CD4-positive, alpha-beta T cell treated with Interleukin-17A for 1 hour (primary cell): Measurements from ENCODE around the gene RRN3.
"Not testable (repeated sequence)": the region's sequence is repeated elsewhere in the genome, so short reads cannot be mapped to it uniquely, and the experiment has no call there.

Experiments used
- DNase-seq: peaks from one replicate; pipeline ENCODE4 v3.0.0-alpha.2; 2020

RRN3 gene

DNA sequence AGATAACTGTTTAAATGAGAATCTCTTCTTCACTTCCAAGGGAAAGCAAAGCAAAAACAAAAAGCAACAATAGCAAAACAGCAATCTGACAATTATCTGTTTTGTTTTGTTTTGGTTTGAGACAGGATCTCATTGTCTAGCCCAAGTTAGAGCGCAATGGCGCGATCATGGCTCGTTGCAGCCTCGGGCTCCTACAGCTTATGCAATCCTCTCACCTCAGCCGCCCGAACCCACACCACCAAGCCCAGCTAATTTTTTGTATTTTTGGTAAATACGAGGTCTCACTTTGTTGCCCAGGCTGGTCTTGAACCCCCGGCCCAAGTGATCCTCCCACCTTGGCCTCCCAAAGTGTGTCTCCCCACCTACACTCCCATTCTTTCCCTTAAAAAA, 2.5 kb upstream of the RRN3 start:
- DNase-seq: not testable (repeated sequence)

DNA sequence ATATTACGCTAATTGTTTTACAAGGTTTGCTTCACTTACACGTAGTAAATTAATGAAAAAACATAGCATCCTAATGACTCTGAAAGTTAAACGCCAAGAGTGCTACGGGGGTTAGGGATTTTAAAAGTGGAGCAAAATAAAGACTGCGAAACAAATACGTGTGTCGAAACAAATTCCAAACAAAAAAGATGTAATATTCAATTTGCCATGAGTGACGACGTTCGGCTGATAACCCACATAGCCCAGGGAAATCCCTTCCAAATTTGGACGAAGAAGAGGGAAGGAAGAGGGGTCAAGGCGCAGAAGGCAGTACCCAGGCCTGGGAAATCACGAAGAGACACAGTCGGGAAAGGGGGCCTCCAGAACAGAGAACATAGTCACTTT, 509 bp downstream of the RRN3 start:
- DNase-seq: not testable (repeated sequence)

DNA sequence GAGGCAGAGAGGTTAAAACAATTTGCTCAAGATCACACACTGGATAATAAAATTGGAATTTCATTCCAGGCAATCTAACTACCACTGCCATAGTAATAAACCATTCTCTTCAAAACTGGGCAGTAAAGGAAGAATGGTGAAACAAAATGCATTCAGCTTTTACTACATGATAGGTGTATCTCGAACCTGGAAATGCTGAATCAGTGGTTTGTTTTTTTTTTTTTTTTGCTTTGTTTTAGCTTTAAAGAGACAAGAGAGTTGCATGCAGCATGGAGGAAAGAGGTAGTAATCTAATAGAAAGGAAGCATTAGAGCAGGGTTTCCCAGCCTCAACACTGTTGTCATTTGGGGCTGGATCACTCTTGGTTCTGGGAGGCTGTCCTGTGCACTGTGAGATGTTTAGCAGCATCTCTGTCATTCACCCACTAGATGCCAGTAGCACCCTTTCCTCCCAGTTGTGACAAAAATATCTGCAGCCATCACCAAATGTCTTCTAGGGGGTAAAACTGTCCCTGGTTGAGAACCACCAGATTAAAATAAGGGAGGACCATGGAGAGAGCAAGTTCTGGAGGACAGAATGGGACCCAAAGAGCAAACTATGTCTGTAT, 3.3 kb downstream of the RRN3 start:
- DNase-seq: not testable (repeated sequence)

DNA sequence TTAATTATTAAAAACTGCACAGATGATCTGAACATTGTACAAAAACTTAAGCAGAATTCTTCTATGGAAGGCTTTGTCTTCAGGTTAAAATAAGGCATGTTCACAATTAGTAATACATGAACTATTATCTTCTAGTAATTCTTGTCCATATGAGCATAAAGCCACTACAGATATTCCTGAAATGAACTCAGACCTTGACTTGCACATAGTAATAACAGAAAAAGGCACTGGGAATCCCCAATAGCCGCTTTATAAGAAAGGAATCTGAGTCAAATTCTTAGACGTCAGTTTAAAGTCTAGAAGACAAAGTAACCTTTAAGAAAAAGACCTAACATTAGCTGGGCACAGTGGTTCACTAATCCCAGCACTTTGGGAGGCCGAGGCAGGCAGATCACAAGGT, 11.3 kb downstream of the RRN3 start:
- not testable (repeated sequence) for DNase-seq

DNA sequence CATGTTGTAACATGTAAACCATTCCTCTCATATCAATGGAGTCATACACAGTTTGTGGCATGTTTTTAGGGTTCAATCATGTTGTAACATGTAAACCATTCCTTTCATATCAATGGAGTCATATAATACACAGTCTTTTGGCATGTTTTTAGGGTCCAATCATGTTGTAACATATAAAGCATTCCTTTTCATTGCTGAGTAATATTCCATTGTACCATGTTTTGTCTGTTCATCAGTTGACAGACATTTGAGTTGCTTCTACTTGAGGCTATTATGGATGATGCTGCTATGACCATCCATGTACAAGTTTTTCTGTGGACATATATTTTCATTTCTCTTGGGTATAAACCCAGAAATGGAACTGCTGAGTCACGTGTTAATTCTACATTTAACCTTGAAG, 13.2 kb downstream of the RRN3 start:
- DNase-seq: not testable (repeated sequence)

DNA sequence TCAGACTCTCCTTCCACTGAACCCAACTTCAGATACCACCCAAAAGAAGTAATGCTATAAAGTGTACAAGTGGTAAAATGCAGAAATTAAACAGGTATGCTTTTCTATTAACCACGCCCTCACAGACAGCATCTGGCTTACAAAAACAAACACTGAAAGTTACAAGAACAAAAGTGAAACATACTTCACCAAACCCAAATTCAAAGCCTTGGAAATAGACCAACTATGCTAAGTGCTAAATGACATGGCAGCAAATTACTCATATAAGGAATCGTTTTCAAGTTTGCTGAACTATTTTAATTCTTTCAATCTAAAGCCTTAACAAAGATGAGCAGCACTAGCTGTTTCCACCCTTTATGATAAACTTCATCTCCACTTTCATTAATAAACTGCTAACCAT, 17.9 kb downstream of the RRN3 start:
- not testable (repeated sequence) for DNase-seq

DNA sequence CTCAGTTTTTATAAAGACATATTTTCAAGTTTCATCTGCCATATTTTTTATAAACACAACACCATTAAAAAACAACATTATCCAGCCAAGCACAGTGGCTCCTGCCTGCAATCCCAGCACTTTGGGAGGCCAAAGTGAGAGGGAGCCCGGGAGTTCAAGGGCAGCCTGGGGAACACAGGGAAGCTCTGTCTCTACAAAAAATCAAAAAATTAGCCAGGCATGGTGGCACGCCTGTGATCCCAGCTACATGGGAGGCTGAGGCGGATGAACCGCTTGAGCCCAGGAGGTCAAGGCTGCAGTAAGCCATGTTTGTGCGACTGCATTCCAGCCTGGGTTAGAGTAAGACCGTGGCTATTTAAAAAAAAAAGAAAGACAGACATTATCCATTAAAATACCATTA, 21.0 kb downstream of the RRN3 start:
- no peak for DNase-seq

DNA sequence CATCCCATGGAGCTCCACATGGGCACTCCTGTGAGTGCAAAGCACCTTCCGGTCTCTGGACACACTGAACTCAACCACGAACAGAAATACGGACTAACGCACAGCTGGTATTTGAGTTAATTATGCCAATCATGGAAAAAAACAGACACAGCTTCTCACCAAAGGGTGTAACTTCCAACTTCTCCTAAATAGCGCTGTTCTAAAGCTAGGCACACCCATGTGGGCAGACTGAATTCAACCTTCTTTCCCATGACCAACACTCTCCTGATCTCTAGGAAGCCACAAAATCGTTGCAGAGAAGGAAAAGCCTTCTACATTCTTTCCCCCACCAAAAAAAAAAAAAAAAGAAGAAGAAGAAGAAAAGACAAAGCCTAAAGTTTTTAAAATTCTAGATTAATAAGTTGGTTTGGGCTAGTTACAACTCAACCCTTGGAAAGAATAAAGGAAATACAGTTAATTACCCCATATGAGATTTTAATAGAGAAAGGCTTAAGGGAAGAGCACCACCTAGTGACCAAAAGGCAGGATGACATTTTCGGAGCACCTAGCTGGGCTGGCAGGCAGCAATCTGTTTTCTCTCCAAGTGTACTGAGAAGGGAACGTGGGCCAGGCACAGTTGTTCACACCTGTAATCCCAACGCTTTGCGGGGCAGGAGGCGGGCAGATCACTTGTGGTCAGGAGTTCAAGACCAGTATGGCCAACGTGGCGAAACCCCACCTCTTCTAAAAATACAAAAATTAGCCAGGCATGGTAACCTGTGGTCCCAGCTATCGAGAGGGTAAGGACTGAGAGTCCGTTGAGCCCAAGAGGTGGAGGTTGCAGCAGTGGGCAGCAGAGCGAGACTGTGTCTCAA, 21.9 kb downstream of the RRN3 start:
- DNase-seq: not testable (repeated sequence)

DNA sequence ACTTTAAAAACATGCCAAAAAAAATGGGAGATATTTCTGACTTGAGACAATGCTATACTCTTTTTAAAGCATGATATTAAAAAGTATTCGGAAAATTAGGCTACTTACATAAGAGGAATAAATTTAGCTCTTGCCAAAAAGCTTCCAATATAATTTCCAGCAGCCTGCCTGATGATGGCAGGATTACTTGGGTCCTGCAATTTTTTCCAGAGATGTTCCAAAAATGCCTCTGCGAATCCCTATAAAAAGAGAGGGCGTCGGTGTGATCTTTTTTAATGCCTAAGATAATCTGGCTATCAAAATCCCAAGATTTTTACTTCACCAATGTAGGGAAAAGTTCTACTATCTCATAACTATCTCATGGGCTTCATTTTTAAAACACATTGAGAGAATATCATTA, 23.1 kb downstream of the RRN3 start:
- not testable (repeated sequence) for DNase-seq

DNA sequence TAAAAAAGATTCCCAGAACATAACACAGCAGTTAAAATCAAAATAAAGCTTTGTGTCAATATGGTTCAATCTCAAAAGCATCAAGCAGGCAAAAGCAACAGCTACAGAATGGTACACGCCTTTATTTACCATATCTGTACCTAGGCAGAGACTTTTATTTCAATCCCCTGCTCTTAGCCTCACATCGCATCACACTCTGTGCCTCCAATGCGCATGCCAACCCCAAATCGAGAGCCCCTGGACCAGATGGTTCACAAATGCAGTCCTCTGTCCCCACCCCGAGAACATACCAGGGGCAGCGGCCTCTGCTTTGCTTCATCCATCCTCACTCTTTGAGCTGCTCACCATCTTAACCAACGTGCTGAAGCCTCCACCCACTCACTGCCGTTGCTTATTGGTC, 27.4 kb downstream of the RRN3 start:
- DNase-seq: not testable (repeated sequence)

DNA sequence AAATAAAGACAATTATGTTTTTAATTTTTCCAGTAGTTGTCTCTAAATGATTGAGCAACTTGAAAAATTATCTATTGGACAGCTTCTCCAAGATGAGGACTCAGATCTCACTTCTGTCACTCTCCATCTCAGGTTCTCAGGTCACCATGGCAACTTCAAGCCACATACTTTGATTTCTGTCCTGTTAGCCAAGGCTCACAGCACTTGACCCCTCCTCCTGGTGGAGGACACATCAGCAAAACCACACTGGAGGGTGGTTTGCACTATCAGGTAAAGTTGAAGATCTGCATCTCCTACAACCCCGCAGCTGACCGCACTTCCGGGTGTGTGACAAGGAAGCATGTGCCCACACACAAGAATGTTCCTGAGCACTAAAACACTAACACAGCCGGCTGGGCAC, 28.1 kb downstream of the RRN3 start:
- not testable (repeated sequence) for DNase-seq

DNA sequence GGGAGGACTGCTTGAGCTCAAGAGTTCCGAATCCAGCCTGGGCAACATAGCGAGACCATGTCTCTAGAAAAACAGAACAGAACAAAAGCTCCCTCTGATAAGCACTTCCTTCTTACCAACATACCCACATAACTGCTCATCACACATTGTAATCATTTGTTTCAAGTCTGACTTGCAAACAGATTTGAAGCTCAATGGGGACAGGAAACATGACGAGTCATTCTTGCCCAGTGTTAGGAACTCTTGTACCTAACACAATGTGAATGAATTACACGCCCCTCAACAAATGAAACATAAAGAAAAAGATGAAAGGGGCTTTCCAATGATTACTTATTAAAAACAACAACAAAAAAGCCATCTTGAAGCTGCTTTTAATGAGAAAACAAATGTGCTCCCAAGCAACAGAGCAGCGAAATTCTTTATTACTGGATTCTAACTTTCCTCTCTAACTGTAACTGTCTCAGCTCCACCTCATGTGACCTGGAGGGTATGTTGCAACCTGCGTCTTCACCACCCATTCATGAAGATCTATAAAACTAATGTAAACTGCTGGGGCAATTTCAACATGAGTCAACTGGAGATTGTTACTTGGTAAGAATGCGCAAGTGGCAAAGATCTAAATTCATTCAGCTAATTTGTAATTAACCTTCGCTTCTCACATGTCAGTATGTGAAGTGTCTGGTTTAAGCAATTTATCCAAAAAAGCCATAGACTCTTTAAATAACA, 31.8 kb downstream of the RRN3 start:
- not testable (repeated sequence) for DNase-seq

DNA sequence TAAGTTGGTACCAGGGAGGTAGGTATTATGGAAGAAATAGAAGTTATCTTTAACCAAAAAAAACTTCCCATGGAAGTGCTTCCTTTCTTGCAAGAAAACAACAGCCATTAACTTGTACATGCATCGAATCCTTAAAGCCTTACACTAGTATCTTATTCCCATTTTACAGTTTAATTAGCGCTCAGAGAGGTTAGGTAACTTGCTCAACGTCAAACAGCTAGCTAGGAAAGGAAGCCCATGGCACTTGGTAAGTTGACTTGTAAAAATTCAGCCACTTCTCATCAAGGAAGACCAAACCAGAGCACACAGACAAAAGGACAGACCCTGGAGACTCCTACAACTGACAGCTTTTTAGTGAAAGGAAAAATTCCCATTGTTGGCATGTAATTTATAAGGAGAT, 34.7 kb downstream of the RRN3 start:
- DNase-seq: no peak

DNA sequence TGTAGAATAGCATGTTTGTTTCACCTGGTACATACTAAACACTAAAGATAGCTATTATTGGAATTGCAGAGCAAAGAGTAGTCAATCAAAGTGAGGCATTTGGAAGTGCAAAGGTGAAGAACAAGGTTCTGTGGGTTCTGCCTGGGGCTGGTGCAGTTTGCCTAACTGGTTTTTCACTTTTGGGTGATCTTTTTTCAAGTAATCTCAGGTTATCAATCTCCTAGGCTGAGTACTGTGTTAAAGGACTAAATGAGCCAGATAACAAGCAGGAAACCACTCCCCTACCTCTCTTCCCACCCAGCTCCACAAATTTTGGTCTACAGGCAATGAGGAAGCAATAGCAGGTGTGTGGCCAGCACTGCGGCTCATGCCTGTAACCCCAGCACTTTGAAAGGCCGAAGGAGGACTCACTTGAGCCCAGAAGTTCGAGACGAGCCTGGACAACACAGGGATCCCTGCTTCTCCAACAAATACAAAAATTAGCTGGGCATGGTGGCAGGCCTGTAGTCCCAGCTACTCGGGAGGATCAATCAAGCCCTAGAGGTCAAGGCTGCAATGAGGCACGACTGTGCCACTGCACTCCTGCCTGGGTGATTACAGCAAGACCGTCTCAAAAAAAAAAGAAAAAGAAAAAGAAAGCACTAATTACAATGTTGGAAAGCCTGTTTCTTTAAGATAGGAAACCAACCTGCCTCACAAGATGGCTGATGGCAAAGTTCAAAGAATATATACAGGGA, 36.2 kb downstream of the RRN3 start:
- no peak for DNase-seq

DNA sequence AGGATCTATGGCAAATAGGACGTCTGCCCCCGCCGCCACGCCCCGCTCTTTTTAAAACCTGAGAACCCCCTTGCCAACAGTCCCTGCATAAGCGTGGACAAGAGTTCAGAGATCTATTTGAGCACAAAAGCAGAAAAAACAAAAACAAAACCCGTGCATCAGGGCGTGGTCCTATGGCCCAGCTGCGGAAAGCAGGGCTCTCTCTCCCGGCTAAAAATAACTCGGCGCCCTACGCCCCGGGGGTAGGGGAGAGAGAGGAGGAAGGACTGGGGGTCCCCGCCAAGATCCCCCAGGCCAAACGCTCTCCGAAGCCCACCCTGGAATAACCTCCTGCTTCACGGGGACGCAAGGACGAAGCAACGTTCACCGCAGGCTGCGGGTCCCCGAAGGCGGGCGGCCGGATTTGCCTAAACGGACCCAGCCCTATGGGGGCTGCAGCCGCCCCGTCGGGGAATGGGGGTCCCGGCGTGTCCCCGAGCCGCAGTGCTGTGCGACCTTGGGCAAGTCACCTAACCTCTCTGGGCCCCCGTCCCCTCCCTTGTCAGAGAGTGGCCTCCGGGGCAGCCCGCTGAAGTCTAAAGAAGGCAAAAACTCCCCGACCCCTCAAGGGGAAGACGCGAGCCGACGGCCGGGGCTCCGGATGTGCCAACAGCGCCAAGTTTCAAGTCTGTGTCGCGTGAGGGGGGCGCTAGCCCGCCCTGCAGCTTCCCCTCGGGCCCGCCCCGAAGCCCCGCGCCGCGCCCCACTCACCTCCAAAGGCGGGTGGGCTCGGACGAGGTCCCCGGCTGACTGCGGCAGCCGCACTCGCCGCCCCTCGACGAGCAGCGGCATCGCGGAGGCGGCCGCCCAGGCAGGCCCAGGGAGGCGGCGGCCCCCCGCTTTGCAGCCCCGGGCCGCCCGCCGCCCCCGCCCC, 38.7 kb downstream of the RRN3 start:
- DNase-seq: no peak

DNA sequence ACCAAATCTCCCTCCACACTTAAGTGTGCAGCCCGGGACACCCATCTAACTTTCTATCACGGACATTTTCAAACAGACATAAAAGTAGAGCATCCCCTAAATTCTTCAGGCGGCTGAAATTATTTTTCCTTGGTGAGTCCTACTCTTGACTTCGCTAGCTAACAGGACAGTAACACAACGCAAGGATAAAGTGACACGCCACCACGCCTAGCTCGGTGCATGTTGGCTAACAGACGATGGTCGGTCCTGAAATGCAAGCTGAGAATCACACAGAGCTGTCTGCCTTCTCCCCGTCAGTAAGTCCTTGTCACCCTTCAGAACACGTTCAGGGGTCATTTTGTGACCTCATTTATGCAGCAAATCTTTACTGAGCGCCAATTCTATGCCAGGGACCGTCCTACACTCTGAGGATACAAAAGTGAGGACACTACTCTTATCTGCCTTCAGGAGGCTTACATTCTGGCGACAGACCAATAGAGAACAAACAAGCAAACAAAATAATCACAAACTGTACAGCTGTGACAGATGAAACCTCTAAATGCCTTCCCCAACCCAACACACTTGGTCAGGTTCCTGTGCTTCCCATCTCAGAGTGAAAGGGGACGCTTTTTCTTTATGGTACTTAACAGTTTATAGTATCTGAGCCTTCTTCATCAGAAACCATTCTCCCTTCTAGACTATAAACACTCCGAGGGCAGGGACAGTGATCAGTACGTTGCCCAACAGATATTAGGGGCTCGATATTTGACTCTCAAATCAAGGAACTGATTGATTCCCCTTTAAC, 39.5 kb downstream of the RRN3 start:
- no peak for DNase-seq

DNA sequence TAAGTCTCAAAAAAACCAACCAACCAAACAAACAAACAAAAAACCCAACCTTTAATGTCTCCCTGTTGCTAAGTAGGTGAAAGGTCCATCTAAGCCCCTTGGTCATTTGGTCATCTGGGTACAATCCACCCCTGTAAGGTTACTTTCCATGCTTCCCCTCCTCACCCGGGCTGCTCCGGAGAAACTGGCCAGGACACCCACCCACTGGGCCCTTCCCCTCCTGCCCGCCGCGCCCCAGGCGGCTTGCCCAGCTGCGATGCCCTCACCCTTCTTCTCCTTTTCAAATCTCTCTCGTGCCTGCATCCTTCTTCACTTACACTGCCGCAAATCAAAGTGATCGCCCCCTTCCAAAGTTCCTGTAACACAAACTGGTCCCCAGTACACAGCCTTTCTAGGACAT, 40.2 kb downstream of the RRN3 start:
- DNase-seq: no peak

DNA sequence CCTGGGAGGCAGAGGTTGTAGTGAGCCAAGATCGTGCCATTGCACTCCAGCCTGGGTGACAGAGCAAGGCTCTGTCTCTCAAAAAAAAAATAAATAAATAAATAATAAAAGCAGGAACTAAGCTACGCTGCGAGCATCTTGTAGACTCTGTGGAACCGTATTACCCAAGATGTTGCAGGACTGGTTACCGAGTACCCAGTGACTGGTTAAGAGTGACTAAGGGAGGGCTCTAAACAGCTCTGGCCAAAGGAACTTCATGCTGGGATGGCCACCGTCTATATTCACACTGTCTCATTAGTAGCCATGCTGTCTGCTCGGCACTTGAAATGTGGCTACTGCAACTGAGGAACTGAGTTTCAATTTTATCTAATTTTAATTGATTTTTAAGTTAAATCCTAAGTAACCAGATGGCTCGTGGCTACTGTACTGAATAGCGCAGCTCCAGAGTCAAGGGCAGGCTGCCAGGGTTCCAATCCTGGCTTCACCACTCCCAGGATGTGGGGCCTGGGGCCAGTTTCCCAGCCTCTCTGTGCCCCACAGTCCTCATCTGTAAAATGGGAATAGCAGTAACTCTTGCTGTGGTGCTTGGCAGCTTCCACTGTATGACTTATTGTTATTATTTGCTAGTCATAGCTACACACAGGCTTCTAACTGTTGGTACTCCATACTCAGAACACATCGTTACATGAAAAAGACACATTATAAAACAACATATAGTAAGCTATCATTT, 41.2 kb downstream of the RRN3 start:
- DNase-seq: no peak

DNA sequence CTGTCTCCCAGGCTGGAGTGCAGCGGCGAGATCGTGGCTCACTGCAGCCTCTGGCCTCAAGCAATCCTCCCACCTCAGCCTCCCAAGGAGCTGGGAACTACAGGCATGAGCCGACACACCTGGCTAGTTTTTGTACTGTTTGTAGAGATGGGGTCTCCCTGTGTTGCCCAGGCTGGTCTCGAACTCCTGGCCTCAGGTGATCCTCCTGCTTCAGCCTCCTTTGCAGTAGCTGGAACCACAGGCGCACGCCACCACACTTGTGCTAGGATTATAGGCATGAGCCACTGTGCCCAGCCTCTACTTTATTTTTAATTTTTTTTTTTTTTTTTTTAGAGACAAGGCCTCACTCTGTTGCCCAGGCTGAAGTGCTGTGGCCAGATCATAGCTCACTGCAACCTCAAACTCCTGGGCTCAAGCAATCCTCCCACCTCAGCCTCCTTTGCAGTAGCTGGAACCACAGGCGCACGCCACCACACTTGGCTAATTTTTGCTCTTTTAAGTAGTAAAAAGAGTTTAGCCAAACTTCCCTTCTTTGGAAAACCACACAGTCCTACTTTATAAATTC, 42.6 kb downstream of the RRN3 start:
- DNase-seq: no peak

DNA sequence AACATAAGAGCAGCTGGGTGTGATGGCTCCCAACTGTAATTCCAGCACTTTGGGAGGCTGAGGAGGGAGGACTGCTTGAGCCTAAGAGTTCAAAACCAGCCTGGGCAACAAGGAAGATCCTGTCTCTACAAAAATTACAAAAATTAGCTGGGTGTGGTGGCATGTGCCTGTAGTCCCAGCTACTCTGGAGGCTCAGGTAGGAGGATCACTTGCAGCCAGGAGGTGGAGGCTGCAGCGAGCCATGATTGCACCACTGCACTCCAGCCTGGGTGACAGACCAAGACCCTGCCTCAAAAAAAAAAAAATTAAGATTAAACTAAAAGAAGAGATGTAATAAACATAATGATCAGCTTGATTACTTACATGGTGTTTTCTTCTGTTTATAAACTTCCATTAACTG, 43.6 kb downstream of the RRN3 start:
- DNase-seq: not testable (repeated sequence)
